Measurements from ENCODE around the gene TYK2.
A peak's percentile ranks its signal among the peaks of the same experiment; 100 is the strongest.
"Not testable (repeated sequence)": the region's sequence is repeated elsewhere in the genome, so short reads cannot be mapped to it uniquely, and the experiment has no call there.

TYK2 gene

GRCh38 chr19:10338940-10339339, 41.4 kb downstream of the TYK2 start:
- H3K27ac ChIP-seq = no peak overlapping the region
- TF ChIP-seq, protein P1, sequence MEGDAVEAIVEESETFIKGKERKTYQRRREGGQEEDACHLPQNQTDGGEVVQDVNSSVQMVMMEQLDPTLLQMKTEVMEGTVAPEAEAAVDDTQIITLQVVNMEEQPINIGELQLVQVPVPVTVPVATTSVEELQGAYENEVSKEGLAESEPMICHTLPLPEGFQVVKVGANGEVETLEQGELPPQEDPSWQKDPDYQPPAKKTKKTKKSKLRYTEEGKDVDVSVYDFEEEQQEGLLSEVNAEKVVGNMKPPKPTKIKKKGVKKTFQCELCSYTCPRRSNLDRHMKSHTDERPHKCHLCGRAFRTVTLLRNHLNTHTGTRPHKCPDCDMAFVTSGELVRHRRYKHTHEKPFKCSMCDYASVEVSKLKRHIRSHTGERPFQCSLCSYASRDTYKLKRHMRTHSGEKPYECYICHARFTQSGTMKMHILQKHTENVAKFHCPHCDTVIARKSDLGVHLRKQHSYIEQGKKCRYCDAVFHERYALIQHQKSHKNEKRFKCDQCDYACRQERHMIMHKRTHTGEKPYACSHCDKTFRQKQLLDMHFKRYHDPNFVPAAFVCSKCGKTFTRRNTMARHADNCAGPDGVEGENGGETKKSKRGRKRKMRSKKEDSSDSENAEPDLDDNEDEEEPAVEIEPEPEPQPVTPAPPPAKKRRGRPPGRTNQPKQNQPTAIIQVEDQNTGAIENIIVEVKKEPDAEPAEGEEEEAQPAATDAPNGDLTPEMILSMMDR (conservative IDR thresholded peaks at IDR 0.05; ENCODE audit: low read depth, low read length) = no peak
- H2AFZ ChIP-seq (ENCODE audit: low read depth) = no peak overlapping the region
- H3K4me3 ChIP-seq (IDR thresholded peaks at IDR 0.05; ENCODE audit: insufficient read depth, low read depth, low read length) = no peak overlapping the region
- H3K4me2 ChIP-seq = no peak overlapping the region
- no peaks in the 10 kb centered on the region for H3K36me3 ChIP-seq (ENCODE audit: insufficient read depth)
- no peaks in the 10 kb centered on the region for H3K27me3 ChIP-seq (ENCODE audit: insufficient read depth, low read depth)
- H4K20me1 ChIP-seq (ENCODE audit: insufficient read depth) = no peaks in the 10 kb centered on the region
- H3K9ac ChIP-seq = no peak overlapping the region
- peaks cover 4% of the 10 kb centered on the region for H3K4me1 ChIP-seq (ENCODE audit: low read depth, poor library complexity, severe bottlenecking)
- H3K79me2 ChIP-seq (ENCODE audit: insufficient read depth, low read depth) = no peaks in the 10 kb centered on the region

GRCh38 chr19:10336725-10337124, 43.6 kb downstream of the TYK2 start:
- H4K20me1 ChIP-seq (ENCODE audit: insufficient read depth); H3K4me3 ChIP-seq (IDR thresholded peaks at IDR 0.05; ENCODE audit: insufficient read depth, low read depth, low read length); H2AFZ ChIP-seq (ENCODE audit: low read depth); H3K27ac ChIP-seq; H3K27me3 ChIP-seq (ENCODE audit: insufficient read depth, low read depth); H3K36me3 ChIP-seq (ENCODE audit: insufficient read depth); H3K4me2 ChIP-seq; H3K9ac ChIP-seq: not testable (repeated sequence)
- Histone ChIP-seq H3K79me2 (ENCODE audit: insufficient read depth, low read depth) (peaks cover 11% of the 10 kb centered on the region), H3K4me1 (ENCODE audit: low read depth, poor library complexity, severe bottlenecking) (peaks cover 11% of the 10 kb centered on the region)

DNA sequence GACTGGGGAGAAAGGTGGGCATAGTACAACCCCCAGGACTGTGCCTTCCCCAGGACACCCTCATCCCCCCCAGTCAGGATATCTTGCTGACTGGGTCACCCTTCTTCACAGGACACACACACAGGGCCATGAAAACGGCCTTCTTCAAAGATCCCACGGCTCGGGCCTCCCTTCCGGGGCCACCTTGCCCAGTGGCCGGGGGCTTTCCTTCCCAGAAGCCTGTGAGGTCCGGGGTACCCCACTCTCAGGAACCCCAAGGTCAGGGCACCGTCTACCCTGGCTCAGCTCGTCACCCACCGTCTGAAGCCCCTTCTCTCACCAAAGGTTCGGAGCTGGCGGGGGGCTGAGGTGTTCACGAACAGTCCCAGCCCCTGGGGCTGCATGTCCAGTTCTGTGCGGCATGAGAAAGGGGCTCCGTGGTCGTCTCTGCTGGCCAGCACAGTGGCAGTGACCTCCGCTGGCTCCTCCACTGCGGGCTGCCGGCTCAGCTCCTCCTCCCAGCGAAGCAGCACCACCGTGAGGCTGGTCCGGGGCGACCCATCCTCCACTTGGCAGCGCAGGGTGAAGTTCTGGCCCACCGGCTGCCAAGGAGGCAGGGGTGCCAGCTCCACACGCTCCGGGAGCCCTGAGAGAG, 44.9 kb downstream of the TYK2 start:
- no peaks in the 10 kb centered on the region for H3K27me3 ChIP-seq (ENCODE audit: insufficient read depth, low read depth)
- peaks cover 22% of the 10 kb centered on the region for H3K79me2 ChIP-seq (ENCODE audit: insufficient read depth, low read depth)
- H3K4me1 ChIP-seq (ENCODE audit: low read depth, poor library complexity, severe bottlenecking) = peaks cover 16% of the 10 kb centered on the region
- no peaks in the 10 kb centered on the region for H4K20me1 ChIP-seq (ENCODE audit: insufficient read depth)
- H2AFZ ChIP-seq (ENCODE audit: low read depth) = no peak overlapping the region
- H3K9ac ChIP-seq = no peak overlapping the region
- no peak overlapping the region for H3K4me2 ChIP-seq
- H3K27ac ChIP-seq = no peak overlapping the region
- no peak overlapping the region for H3K4me3 ChIP-seq (IDR thresholded peaks at IDR 0.05; ENCODE audit: insufficient read depth, low read depth, low read length)
- TF ChIP-seq, protein P1 (conservative IDR thresholded peaks at IDR 0.05; ENCODE audit: low read depth, low read length) = no peak
- no peaks in the 10 kb centered on the region; the same call in 1 of the 2 replicates for H3K36me3 ChIP-seq (ENCODE audit: insufficient read depth)

GRCh38 chr19:10334588-10335351, 45.6 kb downstream of the TYK2 start:
- H3K36me3 ChIP-seq (ENCODE audit: insufficient read depth) = no peaks in the 10 kb centered on the region; the same call in 1 of the 2 replicates
- H3K27ac ChIP-seq = no peak overlapping the region
- no peaks in the 10 kb centered on the region for H4K20me1 ChIP-seq (ENCODE audit: insufficient read depth)
- H3K9ac ChIP-seq = no peak overlapping the region
- no peak overlapping the region for H3K4me3 ChIP-seq (IDR thresholded peaks at IDR 0.05; ENCODE audit: insufficient read depth, low read depth, low read length)
- no peaks in the 10 kb centered on the region for H3K27me3 ChIP-seq (ENCODE audit: insufficient read depth, low read depth)
- H3K79me2 ChIP-seq (ENCODE audit: insufficient read depth, low read depth) = peaks cover 26% of the 10 kb centered on the region
- H2AFZ ChIP-seq (ENCODE audit: low read depth) = no peak overlapping the region
- peaks cover 16% of the 10 kb centered on the region for H3K4me1 ChIP-seq (ENCODE audit: low read depth, poor library complexity, severe bottlenecking)
- TF ChIP-seq, protein P1 (conservative IDR thresholded peaks at IDR 0.05; ENCODE audit: low read depth, low read length) = no peak
- H3K4me2 ChIP-seq = peak overlapping the region; percentile 58; the same call in 1 of the 2 replicates

Measured in KMS-11 (cell line).